ENCODE data around the gene LIPA.
"Not testable (repeated sequence)": the region's sequence is repeated elsewhere in the genome, so short reads cannot be mapped to it uniquely, and the experiment has no call there.

Gene LIPA

GRCh38 chr10:89203237-89203636 is 48.3 kb downstream of the LIPA start:
- Mint-ChIP-seq H3K9me3 (no peaks in the 10 kb centered on the region), H3K4me1 (ENCODE audit: low read depth) (peaks cover 28% of the 10 kb centered on the region), H3K27ac (no peak overlapping the region), H3K36me3 (ENCODE audit: low read depth) (no peaks in the 10 kb centered on the region), H3K27me3 (peaks cover 35% of the 10 kb centered on the region), H3K4me3 (no peak overlapping the region)
- intact Hi-C loops (cut with micrococcal nuclease) = loop anchor here (5.0 to 10.0 kb wide), 2 partner anchors 56 to 78 kb away; no protein-coding TSS in a partner anchor

GRCh38 chr10:89202033-89202425 is 49.5 kb downstream of the LIPA start:
- no peak overlapping the region for H3K27ac Mint-ChIP-seq
- intact Hi-C loops (cut with micrococcal nuclease) = loop anchor here (5.0 to 10.0 kb wide), 2 partner anchors 55 to 77 kb away; no protein-coding TSS in a partner anchor
- peaks cover 25% of the 10 kb centered on the region for H3K27me3 Mint-ChIP-seq
- no peak overlapping the region for H3K4me3 Mint-ChIP-seq
- no peaks in the 10 kb centered on the region for H3K9me3 Mint-ChIP-seq
- H3K36me3 Mint-ChIP-seq (ENCODE audit: low read depth) = no peaks in the 10 kb centered on the region
- H3K4me1 Mint-ChIP-seq (ENCODE audit: low read depth) = peaks cover 24% of the 10 kb centered on the region

- Mint-ChIP-seq H3K27me3 (peaks cover 19% of the 10 kb centered on the region), H3K9me3 (no peaks in the 10 kb centered on the region), H3K4me3 (no peak overlapping the region), H3K27ac (no peak overlapping the region), H3K4me1 (ENCODE audit: low read depth) (peaks cover 19% of the 10 kb centered on the region), H3K36me3 (ENCODE audit: low read depth) (no peaks in the 10 kb centered on the region)
- intact Hi-C loops (cut with micrococcal nuclease) = loop anchor here (5.0 to 10.0 kb wide), 2 partner anchors 54 to 77 kb away; no protein-coding TSS in a partner anchor
These were observed 50.1 kb downstream of the LIPA start for GRCh38 chr10:89201345-89202032.

- no peak overlapping the region for H3K27ac Mint-ChIP-seq
- H3K4me3 Mint-ChIP-seq = no peak overlapping the region
- H3K4me1 Mint-ChIP-seq (ENCODE audit: low read depth) = peaks cover 15% of the 10 kb centered on the region
- intact Hi-C loops (cut with micrococcal nuclease) = no loop called here
- H3K9me3 Mint-ChIP-seq = no peaks in the 10 kb centered on the region
- no peaks in the 10 kb centered on the region for H3K36me3 Mint-ChIP-seq (ENCODE audit: low read depth)
- peaks cover 9% of the 10 kb centered on the region for H3K27me3 Mint-ChIP-seq
These were observed 54.1 kb downstream of the LIPA start for GRCh38 chr10:89197473-89197872.

GRCh38 chr10:89191301-89191700 is 60.3 kb downstream of the LIPA start:
- H3K27me3 Mint-ChIP-seq; intact Hi-C loops (cut with micrococcal nuclease); H3K4me3 Mint-ChIP-seq; H3K27ac Mint-ChIP-seq; H3K36me3 Mint-ChIP-seq (ENCODE audit: low read depth); H3K4me1 Mint-ChIP-seq (ENCODE audit: low read depth); H3K9me3 Mint-ChIP-seq: not testable (repeated sequence)

- Mint-ChIP-seq H3K36me3 (ENCODE audit: low read depth) (no peaks in the 10 kb centered on the region), H3K27ac (no peak overlapping the region), H3K4me3 (no peak overlapping the region), H3K27me3 (peaks cover 6% of the 10 kb centered on the region), H3K9me3 (no peaks in the 10 kb centered on the region), H3K4me1 (ENCODE audit: low read depth) (peaks cover 14% of the 10 kb centered on the region)
- intact Hi-C loops (cut with micrococcal nuclease) = no loop called here
These were observed 62.3 kb downstream of the LIPA start for GRCh38 chr10:89189211-89189734.

- Mint-ChIP-seq H3K4me3 (no peak overlapping the region), H3K27me3 (peaks cover 8% of the 10 kb centered on the region), H3K36me3 (ENCODE audit: low read depth) (no peaks in the 10 kb centered on the region), H3K4me1 (ENCODE audit: low read depth) (peaks cover 9% of the 10 kb centered on the region), H3K9me3 (no peaks in the 10 kb centered on the region), H3K27ac (no peak overlapping the region)
- intact Hi-C loops (cut with micrococcal nuclease) = no loop called here
These were observed 65.9 kb downstream of the LIPA start for GRCh38 chr10:89185658-89186057.

GRCh38 chr10:89184638-89185037 is 66.9 kb downstream of the LIPA start:
- peaks cover 7% of the 10 kb centered on the region for H3K9me3 Mint-ChIP-seq
- H3K36me3 Mint-ChIP-seq (ENCODE audit: low read depth) = no peaks in the 10 kb centered on the region
- intact Hi-C loops (cut with micrococcal nuclease) = no loop called here

GRCh38 chr10:89183571-89183970 is 68.0 kb downstream of the LIPA start:
- no peaks in the 10 kb centered on the region for H3K36me3 Mint-ChIP-seq (ENCODE audit: low read depth)
- H3K27me3 Mint-ChIP-seq = peaks cover 6% of the 10 kb centered on the region
- H3K4me1 Mint-ChIP-seq (ENCODE audit: low read depth) = peaks cover 9% of the 10 kb centered on the region
- H3K9me3 Mint-ChIP-seq = peaks cover 9% of the 10 kb centered on the region
- no peak overlapping the region for H3K27ac Mint-ChIP-seq
- no peak overlapping the region for H3K4me3 Mint-ChIP-seq
- intact Hi-C loops (cut with micrococcal nuclease) = no loop called here

More at GRCh38 chr10:89184638-89185037, 66.9 kb downstream of the LIPA start:
- Mint-ChIP-seq H3K4me1 (ENCODE audit: low read depth) (peaks cover 9% of the 10 kb centered on the region), H3K4me3 (no peak overlapping the region), H3K27ac (no peak overlapping the region), H3K27me3 (peaks cover 8% of the 10 kb centered on the region)

- H3K27me3 Mint-ChIP-seq = peaks cover 6% of the 10 kb centered on the region
- H3K4me3 Mint-ChIP-seq = no peak overlapping the region
- intact Hi-C loops (cut with micrococcal nuclease) = no loop called here
These were observed 68.7 kb downstream of the LIPA start for GRCh38 chr10:89182894-89183293.

GRCh38 chr10:89175816-89176215 is 75.8 kb downstream of the LIPA start:
- Mint-ChIP-seq H3K9me3 (peaks cover 9% of the 10 kb centered on the region), H3K4me3 (no peak overlapping the region), H3K4me1 (ENCODE audit: low read depth) (peaks cover 9% of the 10 kb centered on the region), H3K27ac (no peak overlapping the region), H3K36me3 (ENCODE audit: low read depth) (no peaks in the 10 kb centered on the region), H3K27me3 (peaks cover 6% of the 10 kb centered on the region)
- intact Hi-C loops (cut with micrococcal nuclease) = no loop called here

More at GRCh38 chr10:89182894-89183293, 68.7 kb downstream of the LIPA start:
- no peaks in the 10 kb centered on the region for H3K36me3 Mint-ChIP-seq (ENCODE audit: low read depth)
- no peak overlapping the region for H3K27ac Mint-ChIP-seq
- H3K4me1 Mint-ChIP-seq (ENCODE audit: low read depth) = peaks cover 9% of the 10 kb centered on the region
- H3K9me3 Mint-ChIP-seq = peaks cover 9% of the 10 kb centered on the region

GRCh38 chr10:89173075-89173474 is 78.5 kb downstream of the LIPA start:
- intact Hi-C loops (cut with micrococcal nuclease) = no loop called here
- Mint-ChIP-seq H3K4me1 (ENCODE audit: low read depth) (peaks cover 17% of the 10 kb centered on the region), H3K36me3 (ENCODE audit: low read depth) (no peaks in the 10 kb centered on the region), H3K27me3 (peaks cover 8% of the 10 kb centered on the region), H3K9me3 (no peaks in the 10 kb centered on the region), H3K27ac (no peak overlapping the region), H3K4me3 (no peak overlapping the region)

- Mint-ChIP-seq H3K9me3 (no peaks in the 10 kb centered on the region), H3K27me3 (peaks cover 8% of the 10 kb centered on the region), H3K36me3 (ENCODE audit: low read depth) (no peaks in the 10 kb centered on the region), H3K4me1 (ENCODE audit: low read depth) (peaks cover 17% of the 10 kb centered on the region), H3K27ac (no peak overlapping the region), H3K4me3 (no peak overlapping the region)
- intact Hi-C loops (cut with micrococcal nuclease) = no loop called here
These were observed 79.6 kb downstream of the LIPA start for GRCh38 chr10:89171996-89172395.

GRCh38 chr10:89171263-89171872 is 80.2 kb downstream of the LIPA start:
- H3K27ac Mint-ChIP-seq = no peak overlapping the region
- peaks cover 8% of the 10 kb centered on the region for H3K27me3 Mint-ChIP-seq

More at GRCh38 chr10:89171263-89171872, 80.2 kb downstream of the LIPA start:
- Mint-ChIP-seq H3K36me3 (ENCODE audit: low read depth) (no peaks in the 10 kb centered on the region), H3K9me3 (no peaks in the 10 kb centered on the region), H3K4me1 (ENCODE audit: low read depth) (peaks cover 17% of the 10 kb centered on the region), H3K4me3 (no peak overlapping the region)
- intact Hi-C loops (cut with micrococcal nuclease) = no loop called here

Data from dendritic cell treated with granulocyte-macrophage colony-stimulating factor and Interleukin-4, amounts not matched to agents 40 ng/mL and 50 ng/mL, for 4 days (primary cell).